Upper lobe of left lung (tissue), 4 donors: ENCODE data around the gene HLA-G.

ENCODE experiments used
- POLR2AphosphoS5 ChIP-seq, 2 donors: sonication (generic); formaldehyde crosslinking; IDR thresholded peaks; one replicate each; pipeline ENCODE4 v1.5.1; 2017; ENCODE audit warnings: antibody characterized with exemption in 2 of 2
- TF ChIP-seq, protein P1 (sequence below), 6 experiments: fragments of 450-650 bp in 4 of 6; fragments of 200-600 bp in 2 of 6; sonication (generic) in 2 of 6; IDR thresholded peaks; one replicate each; pipeline ENCODE4 v1.5.1; 2016 to 2019; ENCODE audit warnings: antibody characterized with exemption in 6 of 6

DNA sequence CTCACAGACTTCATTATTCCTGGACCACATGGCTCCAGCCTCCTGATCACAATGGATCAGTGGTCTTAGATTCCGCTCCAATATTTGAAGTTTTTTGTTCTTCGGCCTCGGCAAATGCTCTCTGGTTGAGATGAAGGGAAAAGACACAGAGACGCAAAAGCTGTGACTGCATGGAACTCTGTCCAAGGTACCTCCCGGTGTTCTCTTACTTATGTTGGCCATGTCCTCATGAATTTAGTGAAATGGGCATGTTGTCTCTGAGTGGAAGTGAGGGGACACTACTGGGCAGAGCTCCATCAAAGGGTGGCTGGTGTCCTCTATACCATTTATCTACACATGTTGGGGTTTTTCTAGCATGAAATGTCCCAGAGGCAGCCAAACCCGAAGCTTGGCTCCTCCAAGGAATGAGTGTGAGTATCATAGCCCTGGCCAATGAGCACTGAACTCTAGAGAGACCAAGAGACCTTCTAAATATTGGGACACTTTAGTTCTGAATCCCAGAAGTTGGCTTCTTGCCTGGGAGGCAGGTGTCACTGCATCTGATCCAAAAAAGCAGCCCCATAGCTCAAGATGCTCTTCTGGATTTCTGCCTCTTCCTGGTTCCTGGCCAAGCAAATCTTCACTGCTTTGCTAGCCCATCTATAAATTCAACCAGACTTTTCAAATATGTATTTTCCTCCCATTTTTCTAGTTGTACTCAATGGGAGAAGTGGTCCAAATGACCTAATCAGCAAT is 34.1 kb downstream of the HLA-G start:
- TF ChIP-seq, protein P1, sequence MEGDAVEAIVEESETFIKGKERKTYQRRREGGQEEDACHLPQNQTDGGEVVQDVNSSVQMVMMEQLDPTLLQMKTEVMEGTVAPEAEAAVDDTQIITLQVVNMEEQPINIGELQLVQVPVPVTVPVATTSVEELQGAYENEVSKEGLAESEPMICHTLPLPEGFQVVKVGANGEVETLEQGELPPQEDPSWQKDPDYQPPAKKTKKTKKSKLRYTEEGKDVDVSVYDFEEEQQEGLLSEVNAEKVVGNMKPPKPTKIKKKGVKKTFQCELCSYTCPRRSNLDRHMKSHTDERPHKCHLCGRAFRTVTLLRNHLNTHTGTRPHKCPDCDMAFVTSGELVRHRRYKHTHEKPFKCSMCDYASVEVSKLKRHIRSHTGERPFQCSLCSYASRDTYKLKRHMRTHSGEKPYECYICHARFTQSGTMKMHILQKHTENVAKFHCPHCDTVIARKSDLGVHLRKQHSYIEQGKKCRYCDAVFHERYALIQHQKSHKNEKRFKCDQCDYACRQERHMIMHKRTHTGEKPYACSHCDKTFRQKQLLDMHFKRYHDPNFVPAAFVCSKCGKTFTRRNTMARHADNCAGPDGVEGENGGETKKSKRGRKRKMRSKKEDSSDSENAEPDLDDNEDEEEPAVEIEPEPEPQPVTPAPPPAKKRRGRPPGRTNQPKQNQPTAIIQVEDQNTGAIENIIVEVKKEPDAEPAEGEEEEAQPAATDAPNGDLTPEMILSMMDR (IDR thresholded peaks at IDR 0.05) = no peak
- TF ChIP-seq POLR2AphosphoS5 (IDR thresholded peaks at IDR 0.05) = no peak
